ENCODE measurements around the gene KCNN4.

GRCh38 chr19:43727593-43727853 is 53.2 kb downstream of the KCNN4 start:
- TF ChIP-seq POLR2AphosphoS5 (IDR thresholded peaks at IDR 0.05; ENCODE audit: low read depth, low read length), result no peak
- TF ChIP-seq POLR2A (IDR thresholded peaks at IDR 0.05; ENCODE audit: low read depth, low read length), result no peak
- TF ChIP-seq TAF1 (IDR thresholded peaks at IDR 0.05; ENCODE audit: borderline replicate concordance, low read depth, low read length), result no peak
